Smooth muscle cell (in vitro differentiated cells): ENCODE data around the gene FAM193A. TPM values are rescaled to one million over a fixed set of nuclear protein-coding genes. Genes with fewer than 3 reads are reported as not detected.
"Not testable (repeated sequence)": the region's sequence is repeated elsewhere in the genome, so short reads cannot be mapped to it uniquely, and the experiment has no call there.

Experiments
- DNase-seq: peaks from one replicate; lab custom pipeline; 2025; ENCODE audit not compliant: unreplicated experiment; lab: John Stamatoyannopoulos, UW
- H2AFZ ChIP-seq: fragments of 200-600 bp; sonication (generic); 2 replicates; pipeline ENCODE4 v1.6.0; 2016; ENCODE audit warnings: antibody characterized with exemption, low read depth, mild to moderate bottlenecking
- H3F3A ChIP-seq: fragments of 200-600 bp; sonication (generic); 2 replicates; pipeline ENCODE4 v1.6.0; 2017; ENCODE audit warnings: antibody characterized with exemption, low read depth
- H3K27ac ChIP-seq: fragments of 200-600 bp; sonication (generic); 2 replicates; pipeline ENCODE4 v1.5.1; 2016; ENCODE audit warnings: low read depth, mild to moderate bottlenecking
- H3K27me3 ChIP-seq: fragments of 200-600 bp; sonication (generic); 2 replicates; pipeline ENCODE4 v1.6.1; 2016; ENCODE audit warnings: low read depth, mild to moderate bottlenecking
- H3K36me3 ChIP-seq: fragments of 200-600 bp; sonication (generic); 2 replicates; pipeline ENCODE4 v1.5.1; 2016; ENCODE audit warnings: low read depth
- H3K4me1 ChIP-seq: fragments of 200-600 bp; sonication (generic); 2 replicates; pipeline ENCODE4 v1.5.1; 2016; ENCODE audit warnings: low read depth
- H3K4me2 ChIP-seq: fragments of 200-600 bp; sonication (generic); 2 replicates; pipeline ENCODE4 v1.6.0; 2016; ENCODE audit warnings: mild to moderate bottlenecking
- H3K4me3 ChIP-seq: fragments of 200-600 bp; sonication (generic); 2 replicates; pipeline ENCODE4 v1.5.1; 2016; ENCODE audit warnings: mild to moderate bottlenecking
- H3K79me2 ChIP-seq: fragments of 200-600 bp; sonication (generic); 2 replicates; pipeline ENCODE4 v1.6.0; 2016; ENCODE audit warnings: low read depth, mild to moderate bottlenecking
- H3K9ac ChIP-seq: fragments of 200-600 bp; sonication (generic); 2 replicates; pipeline ENCODE4 v1.6.0; 2016; ENCODE audit warnings: low read depth
- H3K9me3 ChIP-seq: fragments of 200-600 bp; sonication (generic); replicated peaks from 2 replicates; pipeline ENCODE4 v1.5.1; 2016; ENCODE audit warnings: low read depth
- H4K20me1 ChIP-seq: fragments of 200-600 bp; sonication (generic); 2 replicates; pipeline ENCODE4 v1.6.0; 2016; ENCODE audit warnings: low read depth
- CTCF ChIP-seq: fragments of 200-600 bp; sonication (generic); IDR thresholded peaks from 2 replicates; pipeline ENCODE4 v1.5.1; 2017; ENCODE audit warnings: borderline replicate concordance, mild to moderate bottlenecking, antibody characterized with exemption; ENCODE audit not compliant: insufficient read depth, poor library complexity, severe bottlenecking
- WGBS: methylation state at CpG from one replicate; pipeline ENCODE4 v1.1.7; 2016; ENCODE audit warnings: low lambda C conversion rate; 5-methylcytosine and 5-hydroxymethylcytosine counted together
- polyA plus RNA-seq: library from polyadenylated mRNA; unstranded; fragments of >200 nt; fragmentation: Nextera tagmentation; extraction: Ambion mirVana; gene quantifications from 2 replicates; pipeline ENCODE4 v1.2.1, GENCODE V29; 2016
- total RNA-seq: library from RNA; depleted of rRNA; stranded (reverse); fragments of >200 nt; gene quantifications from 2 replicates; pipeline ENCODE4 v1.2.3, GENCODE V29; 2014

Gene FAM193A
- total and polyA plus RNA-seq, 2 experiments from 2014 or later, result 8.3 to 12.2 TPM

GRCh38 chr4:2545321-2546013, 9.0 kb downstream of the FAM193A start:
- 98% methylated on average over 7 of the region's 7 CpGs for WGBS
- peaks cover 98% of the 10 kb centered on the region for H3K79me2 ChIP-seq
- no peaks in the 10 kb centered on the region for H3F3A ChIP-seq
- no peaks in the 10 kb centered on the region for H3K27me3 ChIP-seq
- H3K36me3 ChIP-seq, result no peaks in the 10 kb centered on the region
- no peaks in the 10 kb centered on the region for H3K4me1 ChIP-seq
- H3K27ac ChIP-seq, result no peak overlapping the region
- no peak for DNase-seq
- H3K9me3 ChIP-seq, result no peaks in the 10 kb centered on the region
- H3K9ac ChIP-seq, result no peak overlapping the region
- H3K4me2 ChIP-seq, result no peak overlapping the region
- TF ChIP-seq CTCF, result no peak
- peaks cover 98% of the 10 kb centered on the region for H4K20me1 ChIP-seq
- no peak overlapping the region for H2AFZ ChIP-seq
- H3K4me3 ChIP-seq, result no peak overlapping the region

- DNase-seq, result no peak
- Histone ChIP-seq H3K79me2 (peaks cover 98% of the 10 kb centered on the region), H3K4me1 (no peaks in the 10 kb centered on the region), H3K27me3 (no peaks in the 10 kb centered on the region), H4K20me1 (peaks cover 98% of the 10 kb centered on the region), H3K4me2 (no peak overlapping the region), H3K9me3 (no peaks in the 10 kb centered on the region), H3K4me3 (no peak overlapping the region), H3F3A (no peaks in the 10 kb centered on the region), H3K36me3 (no peaks in the 10 kb centered on the region), H3K27ac (no peak overlapping the region), H3K9ac (no peak overlapping the region), H2AFZ (no peak overlapping the region)
- TF ChIP-seq CTCF, result no peak
Measured at GRCh38 chr4:2546286-2546823, 9.9 kb downstream of the FAM193A start.

GRCh38 chr4:2546961-2547691, 10.7 kb downstream of the FAM193A start:
- H3K9me3 ChIP-seq, H3F3A ChIP-seq, H3K4me1 ChIP-seq, H3K27me3 ChIP-seq, H3K4me2 ChIP-seq, H3K27ac ChIP-seq, H2AFZ ChIP-seq, H3K4me3 ChIP-seq, DNase-seq, H3K9ac ChIP-seq, H3K36me3 ChIP-seq: not testable (repeated sequence)
- Histone ChIP-seq H4K20me1 (peaks cover 98% of the 10 kb centered on the region), H3K79me2 (peaks cover 98% of the 10 kb centered on the region)
- WGBS, result 97% methylated on average over 16 of the region's 16 CpGs

- H3K9me3 ChIP-seq, result no peaks in the 10 kb centered on the region
- no peaks in the 10 kb centered on the region for H3K4me1 ChIP-seq
- H4K20me1 ChIP-seq, result peaks cover 98% of the 10 kb centered on the region
- no peak overlapping the region for H3K4me2 ChIP-seq
- no peaks in the 10 kb centered on the region for H3K27me3 ChIP-seq
- H3K27ac ChIP-seq, result no peak overlapping the region
- no peaks in the 10 kb centered on the region for H3F3A ChIP-seq
- H3K79me2 ChIP-seq, result peaks cover 98% of the 10 kb centered on the region
- H3K9ac ChIP-seq, result no peak overlapping the region
- DNase-seq, result no peak
- no peak for TF ChIP-seq CTCF
- H2AFZ ChIP-seq, result no peak overlapping the region
- H3K4me3 ChIP-seq, result no peak overlapping the region
- H3K36me3 ChIP-seq, result no peaks in the 10 kb centered on the region
Measured at GRCh38 chr4:2551118-2551517, 14.7 kb downstream of the FAM193A start.
